K562 (cell line): ENCODE data around the gene TENM4. TPM values are rescaled to one million over a fixed set of nuclear protein-coding genes. Genes with fewer than 3 reads are reported as not detected.

ENCODE experiments used
- ATAC-seq: fragments of 200-7000 bp; cut with Tn5 transposase; 3 replicates; pipeline ENCODE4 v1.9.1; 2020; ENCODE audit warnings: moderate library complexity
- BruUV-seq: library from RNA; stranded (reverse); fragments of 400-500 nt; replicated peaks from 2 replicates; lab custom pipeline; 2021; lab: Mats Ljungman, UMichigan
- CTCF ChIA-PET: fragments of 300-600 bp; formaldehyde crosslinking; extraction: SDS; loops from one replicate; lab custom pipeline; 2021; ENCODE audit warnings: low intra/inter-chr PET ratio; lab: Yijun Ruan, JAX
- POLR2A ChIA-PET: fragments of 300-600, 350-650 bp; sonication (Branson Sonifier 250); formaldehyde crosslinking; extraction: SDS; loops from one replicate; lab custom pipeline; 2021; ENCODE audit warnings: antibody characterized with exemption, inconsistent platforms; lab: Yijun Ruan, JAX
- DNase-seq, 4 experiments: peaks; one replicate each; pipeline versions ENCODE4 v3.0.0 to v3.0.0-alpha.2; 2011 to 2018; ENCODE audit warnings: low spot score in 3 of 4, mixed read lengths in 3 of 4; ENCODE audit errors: extremely low read depth in 1 of 4
- FAIRE-seq: peaks from 2 replicates; lab custom pipeline; 2011; peaks lifted over from hg19 to GRCh38; lab: Jason Lieb, UNC
- H2AFZ ChIP-seq: 2 replicates; pipeline ENCODE4 v1.6.0; 2011; ENCODE audit warnings: low read depth, low read length, control low read depth, inconsistent platforms
- H3K27ac ChIP-seq: fragments of 200-600 bp; 3 replicates; pipeline ENCODE4 v1.8.0; 2011; ENCODE audit warnings: low read depth, mild to moderate bottlenecking, control low read depth, inconsistent platforms, low read length, moderate library complexity, mixed read lengths; ENCODE audit errors: extremely low read depth
- H3K27me3 ChIP-seq, 2 experiments: fragments of 300-600 bp in 1 of 2; 2 replicates in 1 of 2; 3 replicates in 1 of 2; pipeline versions ENCODE4 v1.6.0 to v1.8.0; 2011; ENCODE audit warnings: inconsistent platforms in 2 of 2, low read length in 2 of 2, mild to moderate bottlenecking in 1 of 2, mixed read lengths in 1 of 2, moderate library complexity in 1 of 2; ENCODE audit not compliant: control insufficient read depth in 2 of 2, insufficient read depth in 2 of 2
- H3K36me3 ChIP-seq: fragments of 300-600 bp; 3 replicates; pipeline ENCODE4 v1.8.0; 2011; ENCODE audit warnings: mild to moderate bottlenecking, low read length, inconsistent platforms; ENCODE audit not compliant: control insufficient read depth, insufficient read depth
- H3K4me1 ChIP-seq, 2 experiments: fragments of 200-600 bp in 1 of 2; replicated peaks in 1 of 2; 2 replicates in 1 of 2; 3 replicates in 1 of 2; pipeline versions ENCODE4 v1.5.1 to v1.8.0; 2011; ENCODE audit warnings: inconsistent platforms in 2 of 2, low read length in 2 of 2, mild to moderate bottlenecking in 1 of 2, mixed read lengths in 1 of 2, moderate library complexity in 1 of 2; ENCODE audit not compliant: control insufficient read depth in 2 of 2, insufficient read depth in 2 of 2
- H3K4me2 ChIP-seq: 2 replicates; pipeline ENCODE4 v1.6.1; 2011; ENCODE audit warnings: low read length, control low read depth, inconsistent platforms, mixed read lengths; ENCODE audit not compliant: insufficient read depth
- H3K4me3 ChIP-seq: fragments of 200-600 bp; sonication (generic), shearing (Covaris generic); 2 replicates; pipeline ENCODE4 v1.5.1; 2016; ENCODE audit warnings: control low read depth, inconsistent platforms
- H3K79me2 ChIP-seq: fragments of 200-600 bp; 3 replicates; pipeline ENCODE4 v1.8.0; 2011; ENCODE audit warnings: low read length, inconsistent platforms; ENCODE audit not compliant: control insufficient read depth, insufficient read depth
- H3K9ac ChIP-seq, 2 experiments: 2 replicates each; pipeline versions ENCODE4 v1.6.0 to v1.6.1; 2011; ENCODE audit warnings: low read depth in 2 of 2, low read length in 2 of 2, control low read depth in 1 of 2, inconsistent platforms in 1 of 2, mild to moderate bottlenecking in 1 of 2, mixed read lengths in 1 of 2; ENCODE audit not compliant: insufficient read depth in 1 of 2
- H3K9me1 ChIP-seq: one replicate; pipeline ENCODE4 v1.6.0; 2011; ENCODE audit warnings: inconsistent platforms, mild to moderate bottlenecking, low read length, moderate library complexity; ENCODE audit not compliant: control insufficient read depth, insufficient read depth
- H3K9me3 ChIP-seq: replicated peaks from 2 replicates; pipeline ENCODE4 v1.5.1; 2011; ENCODE audit warnings: low read depth, low read length, inconsistent platforms; ENCODE audit not compliant: control insufficient read depth, insufficient read depth
- H4K20me1 ChIP-seq: replicated peaks from 2 replicates; pipeline ENCODE4 v1.6.1; 2011; ENCODE audit warnings: low read length, inconsistent platforms, mixed read lengths; ENCODE audit not compliant: control insufficient read depth, insufficient read depth
- CAMTA2 ChIP-seq: fragments of 250-450 bp; sonication (Bioruptor Pico); conservative IDR thresholded peaks from 2 replicates; pipeline ENCODE4 v1.5.1; 2022
- DEAF1 ChIP-seq: fragments of 450-650 bp; formaldehyde crosslinking; IDR thresholded peaks from 2 replicates; pipeline ENCODE4 v1.4.0; 2020; ENCODE audit warnings: mild to moderate bottlenecking, moderate library complexity
- NFIX ChIP-seq: fragments of 250-450 bp; sonication (Bioruptor Pico); IDR thresholded peaks from 2 replicates; pipeline ENCODE4 v1.4.0; 2020; ENCODE audit warnings: low read depth, mild to moderate bottlenecking, moderate library complexity
- RCOR1 ChIP-seq, 2 experiments: IDR thresholded peaks; 2 replicates each; pipeline ENCODE4 v1.6.1; 2012; ENCODE audit warnings: low read depth in 2 of 2, low read length in 2 of 2, borderline replicate concordance in 1 of 2, improper control_type of control experiment in 1 of 2
- WGBS: fragments of 100-300 bp; shearing (Covaris generic); methylation state at CpG from one replicate; pipeline ENCODE4 v1.1.6; 2016; ENCODE audit warnings: low coverage, mixed read lengths; ENCODE audit not compliant: insufficient coverage; ENCODE audit errors: missing lambda C conversion rate; 5-methylcytosine and 5-hydroxymethylcytosine counted together
- in situ Hi-C: fragments of 300-500 bp; cut with MboI; formaldehyde crosslinking; loops from 4 replicates; pipeline ENCODE4 v1.15.0; 2018; ENCODE audit warnings: inconsistent platforms, mixed read lengths
- intact Hi-C: fragments of 100-400 bp; cut with micrococcal nuclease; formaldehyde crosslinking; loops from 2 replicates; pipeline ENCODE4 v1.14.2; 2022
- polyA plus RNA-seq, 8 experiments: library from polyadenylated mRNA; depleted of rRNA in 4 of 8; stranded (reverse) in 5 of 8; unstranded in 3 of 8; fragments of >200 nt; fragmentation: Nextera tagmentation in 2 of 8; fragmentation: Illumina TruSeq in 1 of 8; extraction: Ambion mirVana in 2 of 8; extraction: Trizol in 1 of 8; gene quantifications; 2 replicates each; pipeline versions ENCODE4 v1.2.1 to v1.2.3, GENCODE V29; 2011 to 2014; ENCODE audit warnings: inconsistent platforms in 1 of 8, missing spikeins in 1 of 8
- total RNA-seq, 7 experiments: library from RNA; depleted of rRNA in 6 of 7; stranded (reverse); fragments of >200 nt in 6 of 7; fragmentation: Illumina TruSeq in 2 of 7; extraction: Trizol in 2 of 7; gene quantifications; 2 replicates each; pipeline versions ENCODE4 v1.2.1 to v1.2.3, GENCODE V29; 2011 to 2021; ENCODE audit warnings: low replicate concordance in 1 of 7

TENM4 gene
- total and polyA plus RNA-seq, 9 of the 15 experiments (the other 6 are each of a cell fraction or from before 2014, with no cell fraction given) = 0.16 TPM; not detected in 8

DNA sequence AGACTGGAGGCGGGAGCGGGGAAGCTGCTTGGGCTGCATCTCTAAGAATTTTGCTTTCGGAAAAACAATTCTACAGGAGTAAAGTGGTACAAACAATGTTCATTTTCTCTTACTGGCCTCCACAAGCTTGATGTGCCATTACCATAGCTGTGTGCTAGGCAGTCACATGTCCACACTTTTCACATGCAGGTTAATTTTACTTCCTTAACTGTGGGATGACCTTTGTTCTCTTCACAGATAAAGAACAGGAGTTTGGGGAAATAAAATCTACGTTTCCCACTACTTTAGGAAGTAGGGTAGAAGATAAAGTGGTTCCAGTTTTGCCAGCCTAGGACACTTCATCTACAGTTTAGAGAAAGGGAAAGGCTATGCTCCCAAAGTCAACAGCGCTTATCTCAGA, 539.0 kb downstream of the TENM4 start:
- peaks cover 0 to 5% of the 10 kb centered on the region in 2 experiments; a peak in 1 of 5 replicates for H3K4me1 ChIP-seq
- BruUV-seq = no TSS peak
- ChIA-PET POLR2A (interaction anchor here (1.3 to 1.4 kb wide), 2 partner anchors 12 to 25 kb away, joined by 3 to 5 read pairs; no protein-coding TSS in a partner anchor), CTCF (no interaction called here)
- H3K27ac ChIP-seq = no peak overlapping the region
- WGBS = 1% methylated on average over 5 of the region's 5 CpGs
- no peak overlapping the region for H3K4me3 ChIP-seq
- FAIRE-seq (no peak), ATAC-seq (no peak), DNase-seq (no peak)
- no peaks in the 10 kb centered on the region for H4K20me1 ChIP-seq
- no peaks in the 10 kb centered on the region for H3K9me3 ChIP-seq
- H3K9me1 ChIP-seq = no peaks in the 10 kb centered on the region
- no peaks in the 10 kb centered on the region for H3K79me2 ChIP-seq
- no peaks in the 10 kb centered on the region for H3K36me3 ChIP-seq
- no peak overlapping the region for H3K9ac ChIP-seq
- no peak overlapping the region for H3K4me2 ChIP-seq
- TF ChIP-seq CAMTA2 (CRISPR knock-in tag) (no peak), NFIX (CRISPR knock-in tag) (no peak), DEAF1 (CRISPR knock-in tag) (no peak), RCOR1 (IDR thresholded peaks at IDR 0.05; ENCODE audit: borderline replicate concordance in 1 of 2, low read depth in 2 of 2, low read length in 2 of 2) (no peak)
- in situ Hi-C loops = no loop called here
- H3K27me3 ChIP-seq = peaks cover 0 to 17% of the 10 kb centered on the region in 2 experiments; a peak in 2 of 5 replicates
- intact Hi-C loops = no loop called here
- no peak overlapping the region for H2AFZ ChIP-seq
